HFF-Myc (cell line): ENCODE results near the gene SNPH.

Experiments used
- DNase-seq: peaks from one replicate; pipeline ENCODE4 v3.0.0-alpha.2; 2011; ENCODE audit warnings: low read depth; ENCODE audit errors: extremely low read depth
- H3K4me3 ChIP-seq: replicated peaks from 2 replicates; pipeline ENCODE4 v1.5.1; 2011; ENCODE audit warnings: low read depth, mild to moderate bottlenecking, control low read depth, low read length
- CTCF ChIP-seq: IDR thresholded peaks from 2 replicates; pipeline ENCODE4 v1.5.1; 2012; ENCODE audit warnings: mild to moderate bottlenecking, low read depth, low read length, control low read depth; ENCODE audit errors: missing control alignments

Gene SNPH

GRCh38 chr20:1333462-1334369, 67.6 kb downstream of the SNPH start:
- no peak for TF ChIP-seq CTCF
- H3K4me3 ChIP-seq = no peak overlapping the region
- no peak for DNase-seq

GRCh38 chr20:1334370-1334731, 68.3 kb downstream of the SNPH start:
- DNase-seq = no peak
- no peak for TF ChIP-seq CTCF
- H3K4me3 ChIP-seq = no peak overlapping the region

GRCh38 chr20:1334761-1335160, 68.7 kb downstream of the SNPH start:
- no peak for DNase-seq
- no peak overlapping the region for H3K4me3 ChIP-seq
- TF ChIP-seq CTCF = no peak

- DNase-seq = no peak
- H3K4me3 ChIP-seq = no peak overlapping the region
- TF ChIP-seq CTCF = no peak
These were observed 70.0 kb downstream of the SNPH start for GRCh38 chr20:1335961-1336698.

GRCh38 chr20:1336699-1337367, 70.7 kb downstream of the SNPH start:
- no peak overlapping the region for H3K4me3 ChIP-seq
- TF ChIP-seq CTCF = no peak
- DNase-seq = no peak

- TF ChIP-seq CTCF = no peak
- no peak overlapping the region for H3K4me3 ChIP-seq
- no peak for DNase-seq
These were observed 71.3 kb downstream of the SNPH start for GRCh38 chr20:1337441-1337840.
